ENCODE data around the gene SDK1.
"Not testable (repeated sequence)": the region's sequence is repeated elsewhere in the genome, so short reads cannot be mapped to it uniquely, and the experiment has no call there.

Gene SDK1

DNA sequence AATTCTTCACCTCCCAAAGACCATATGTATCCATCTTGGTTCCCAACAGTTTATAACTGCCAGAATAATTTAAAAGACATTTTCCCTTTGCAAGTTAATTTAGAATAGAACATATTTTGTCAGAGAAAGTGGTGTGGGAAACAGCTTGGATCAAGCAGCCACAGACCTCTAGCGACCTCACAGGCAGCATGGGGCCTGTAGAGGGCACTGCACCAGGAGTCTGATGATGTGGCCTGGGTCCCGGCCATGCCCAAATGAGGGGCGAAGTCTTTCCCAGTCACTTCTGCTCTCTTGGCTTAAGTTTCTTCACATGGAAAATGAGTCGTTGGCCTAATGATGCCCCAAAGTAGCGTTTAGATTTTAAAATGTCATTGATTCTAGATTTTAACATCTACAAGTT is 243.2 kb downstream of the SDK1 start:
- no peak for DNase-seq

DNA sequence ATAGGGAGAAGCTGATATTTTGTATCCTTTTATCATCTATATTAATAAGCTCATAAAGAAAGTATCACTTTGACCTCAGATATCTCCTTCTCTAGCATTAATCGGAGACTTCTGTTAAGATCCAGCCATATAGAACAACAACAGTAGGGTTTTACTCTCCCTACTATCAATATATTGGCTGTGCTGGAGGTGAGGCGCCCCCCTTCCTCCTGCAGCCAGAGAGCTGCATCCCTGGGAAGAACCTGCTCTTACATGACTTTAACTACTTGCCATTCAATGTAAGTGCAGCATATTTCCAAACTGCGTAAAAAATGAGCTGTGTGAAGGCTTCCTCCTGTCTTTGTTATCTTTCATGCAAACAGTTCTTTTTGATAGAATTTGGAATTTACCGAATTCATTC is 247.8 kb downstream of the SDK1 start:
- no peak for DNase-seq

DNA sequence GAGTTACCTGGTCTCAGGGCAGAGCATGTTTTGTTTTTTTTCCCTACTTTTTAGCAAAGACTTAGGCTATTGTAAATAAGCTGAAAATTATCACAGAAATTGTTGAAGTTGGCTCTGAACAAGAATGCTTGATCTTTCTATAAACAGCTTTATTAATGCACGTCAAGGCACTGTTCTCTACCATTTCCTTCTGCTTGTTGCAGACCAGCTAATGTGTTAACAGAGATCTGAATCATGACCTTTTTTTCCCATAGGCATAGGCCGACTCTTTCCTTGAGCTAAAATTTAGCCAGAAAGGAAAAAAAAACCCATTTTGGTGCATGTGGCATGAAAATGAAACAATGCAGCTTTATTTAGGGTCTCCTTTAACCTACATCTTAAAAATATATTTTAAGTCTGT is 248.5 kb downstream of the SDK1 start:
- no peak for DNase-seq

GRCh38 chr7:3551536-3551935 is 250.5 kb downstream of the SDK1 start:
- DNase-seq = no peak

GRCh38 chr7:3552499-3552898 is 251.4 kb downstream of the SDK1 start:
- DNase-seq = no peak

DNA sequence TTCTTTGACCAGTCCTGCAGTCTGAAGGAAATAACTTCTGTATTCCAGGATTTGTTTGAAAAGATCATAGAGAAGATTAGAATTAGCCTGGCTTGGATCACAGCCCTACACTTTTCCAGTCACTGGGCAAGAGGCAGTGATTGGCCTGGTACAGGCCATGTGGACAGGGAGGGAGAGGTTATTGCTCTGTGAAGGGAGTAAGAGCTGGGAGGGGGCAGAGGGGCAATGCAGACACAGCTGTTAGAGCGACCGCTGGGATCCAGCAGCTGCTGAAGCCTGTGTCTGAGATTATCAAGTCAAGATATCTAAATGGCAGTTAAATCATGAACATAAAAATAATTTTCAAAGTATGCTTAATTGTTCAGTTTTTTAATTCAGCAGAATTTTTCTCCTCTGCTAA is 257.3 kb downstream of the SDK1 start:
- DNase-seq = no peak

GRCh38 chr7:3559278-3559677 is 258.2 kb downstream of the SDK1 start:
- no peak for DNase-seq

DNA sequence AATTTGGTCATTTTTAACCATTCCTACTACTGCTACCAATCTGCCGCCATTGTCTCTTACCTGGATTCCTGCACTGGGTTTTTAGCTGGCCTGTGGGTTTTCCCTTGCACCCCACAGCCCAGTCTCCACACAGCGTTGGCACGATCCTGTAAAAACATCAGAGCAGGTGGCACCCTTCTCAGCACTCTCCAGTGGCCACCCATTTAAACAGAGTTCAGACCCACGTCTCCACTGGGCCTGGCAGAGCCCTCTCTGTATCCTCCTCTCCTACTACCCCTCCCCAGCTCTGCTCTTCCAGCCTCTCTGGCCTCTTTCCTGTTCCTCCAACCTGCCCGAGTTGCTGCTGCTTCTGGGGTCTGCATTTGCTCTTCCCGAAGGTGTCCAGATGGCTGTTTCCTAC is 259.4 kb downstream of the SDK1 start:
- DNase-seq = no peak

GRCh38 chr7:3561932-3562331 is 260.9 kb downstream of the SDK1 start:
- no peak for DNase-seq

GRCh38 chr7:3564231-3564630 is 263.2 kb downstream of the SDK1 start:
- no peak for DNase-seq

- DNase-seq = no peak
Observed at GRCh38 chr7:3568516-3568915, 267.5 kb downstream of the SDK1 start.

- no peak for DNase-seq
Observed at GRCh38 chr7:3569643-3570042, 268.6 kb downstream of the SDK1 start.

GRCh38 chr7:3573151-3573550 is 272.1 kb downstream of the SDK1 start:
- DNase-seq = no peak

DNA sequence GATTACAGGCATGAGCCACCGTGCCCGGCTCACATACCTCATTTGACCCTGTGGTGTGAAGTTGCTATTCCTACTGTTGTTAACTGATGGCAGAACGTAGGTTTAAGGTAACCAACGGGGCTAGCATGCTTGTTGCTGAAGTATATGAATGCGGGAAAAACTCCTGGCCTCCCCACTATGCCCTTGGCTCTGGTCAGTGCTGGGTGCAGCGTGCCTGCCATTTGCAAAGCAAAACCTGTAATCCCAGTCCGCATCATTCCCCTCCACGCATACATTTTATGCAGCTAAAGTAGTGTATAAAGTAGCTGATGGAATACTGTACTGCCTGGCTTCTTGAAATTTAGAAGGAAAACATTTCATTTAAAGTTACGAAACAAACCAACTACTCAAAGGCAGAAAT is 273.3 kb downstream of the SDK1 start:
- no peak for DNase-seq

GRCh38 chr7:3575753-3576531 is 274.9 kb downstream of the SDK1 start:
- no peak for DNase-seq

DNA sequence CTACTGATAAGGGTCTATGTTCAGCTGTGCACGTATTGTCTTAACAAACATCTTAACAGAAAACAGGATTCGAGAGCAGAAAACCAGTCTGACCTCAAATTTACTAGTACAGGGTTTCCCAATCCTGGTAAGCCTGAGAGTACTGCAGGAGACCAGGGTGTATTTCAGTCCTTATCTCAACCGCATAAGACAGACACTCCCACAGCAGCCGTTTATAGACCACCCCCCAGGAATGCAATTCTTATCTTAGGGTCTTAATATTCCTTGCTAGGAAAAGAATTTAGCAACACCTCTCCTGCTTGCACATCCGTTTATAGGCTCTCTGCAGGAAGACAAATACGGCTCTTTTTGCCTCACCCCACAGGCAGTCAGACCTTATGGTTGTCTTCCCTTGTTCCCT is 277.3 kb downstream of the SDK1 start:
- no peak for DNase-seq

DNA sequence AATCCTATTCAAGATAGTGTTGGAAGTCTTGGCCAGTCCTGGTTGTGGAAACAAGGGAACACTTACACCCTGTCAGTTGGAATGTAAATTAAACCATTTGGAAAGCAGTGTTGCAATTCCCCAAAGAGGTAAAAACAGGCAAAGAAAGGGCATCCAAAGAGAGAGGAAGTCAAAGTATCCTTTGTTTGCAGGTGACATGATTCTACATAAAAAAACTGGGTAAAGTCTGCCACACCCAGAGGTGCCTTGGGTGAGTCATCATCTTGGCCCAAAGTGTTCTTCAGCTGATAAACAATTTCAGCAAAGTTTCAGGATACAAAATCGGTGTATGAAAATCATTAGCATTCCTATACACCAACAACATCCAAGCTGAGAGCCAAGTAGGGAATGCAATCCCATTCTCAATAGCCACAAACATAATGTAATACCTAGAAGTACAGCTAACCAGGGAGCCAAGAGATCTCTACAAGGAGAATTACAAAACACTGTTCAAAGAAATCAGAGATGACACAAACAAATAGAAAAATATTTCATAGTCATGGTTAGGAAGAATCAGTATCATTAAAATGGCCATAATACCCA is 278.7 kb downstream of the SDK1 start:
- no peak for DNase-seq

DNA sequence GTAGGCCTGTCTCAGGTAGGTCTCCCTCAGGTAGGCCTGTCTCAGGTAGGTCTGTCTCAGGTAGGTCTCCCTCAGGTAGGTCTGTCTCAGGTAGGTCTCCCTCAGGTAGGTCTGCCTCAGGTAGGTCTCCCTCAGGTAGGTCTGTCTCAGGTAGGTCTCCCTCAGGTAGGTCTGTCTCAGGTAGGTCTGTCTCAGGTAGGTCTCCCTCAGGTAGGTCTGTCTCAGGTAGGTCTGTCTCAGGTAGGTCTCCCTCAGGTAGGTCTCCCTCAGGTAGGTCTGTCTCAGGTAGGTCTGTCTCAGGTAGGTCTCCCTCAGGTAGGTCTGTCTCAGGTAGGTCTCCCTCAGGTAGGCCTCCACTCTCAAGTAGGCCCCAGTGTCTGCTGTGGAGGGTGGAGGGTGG is 281.1 kb downstream of the SDK1 start:
- not testable (repeated sequence) for DNase-seq

DNA sequence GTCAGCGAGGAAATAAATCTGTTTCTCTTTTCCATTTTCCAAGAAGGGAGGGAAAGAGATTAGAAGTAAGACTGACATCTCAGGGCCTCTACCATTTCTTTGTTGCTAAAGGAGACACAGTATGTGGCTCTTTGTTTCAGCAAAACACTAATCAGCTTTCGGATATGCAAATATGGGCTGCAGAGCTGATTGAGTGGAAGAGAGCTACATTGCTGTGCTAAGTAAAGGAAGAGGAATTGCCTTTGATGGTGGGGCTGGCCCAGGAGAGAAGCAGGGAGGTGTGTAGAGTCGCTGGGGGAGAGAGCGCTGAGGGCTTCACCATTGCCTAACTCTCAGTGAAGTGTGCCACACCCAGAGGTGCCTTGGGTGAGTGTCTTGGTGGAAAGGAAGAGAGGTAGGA is 284.8 kb downstream of the SDK1 start:
- DNase-seq = no peak

GRCh38 chr7:3588341-3588740 is 287.3 kb downstream of the SDK1 start:
- DNase-seq = no peak

DNA sequence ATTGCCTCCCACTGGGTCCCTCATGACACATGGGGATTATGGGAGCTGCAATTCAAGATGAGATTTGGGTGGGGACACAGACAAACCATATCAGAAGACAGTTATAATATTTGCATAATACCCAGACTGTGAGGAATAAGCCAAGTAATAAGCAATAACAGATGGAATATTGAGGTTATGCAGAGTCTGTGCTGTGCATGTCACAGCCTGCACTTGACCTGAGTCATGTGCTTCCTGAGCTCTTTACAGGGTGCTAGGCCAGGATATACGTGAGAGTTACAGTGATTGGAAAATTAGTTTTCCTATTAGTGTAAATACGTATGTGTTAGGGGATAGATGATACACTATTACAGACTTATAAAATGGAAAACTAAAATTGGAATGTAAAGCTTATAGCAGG is 288.7 kb downstream of the SDK1 start:
- no peak for DNase-seq

DNA sequence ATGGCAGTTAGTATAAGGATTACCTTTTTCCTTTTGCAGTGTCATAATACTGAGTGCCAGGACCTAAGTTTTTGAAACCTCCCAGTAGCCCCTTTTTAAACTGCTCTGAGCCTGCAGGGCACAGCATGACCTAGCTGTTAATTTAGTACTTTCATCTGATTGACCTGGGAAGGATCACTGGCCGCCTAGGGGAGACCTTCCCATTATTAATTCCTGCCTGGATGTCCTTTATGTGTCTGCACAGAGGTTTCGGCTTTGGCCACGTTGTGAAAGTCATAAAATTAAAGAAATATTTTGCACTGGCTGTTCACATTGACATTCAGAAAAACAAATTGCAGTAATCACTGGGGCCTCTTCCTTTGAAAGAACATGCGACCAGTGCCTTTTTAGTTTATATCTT is 290.2 kb downstream of the SDK1 start:
- no peak for DNase-seq

- DNase-seq = no peak
Observed at GRCh38 chr7:3591944-3592343, 290.9 kb downstream of the SDK1 start.

- no peak for DNase-seq
Observed at GRCh38 chr7:3592401-3593134, 291.5 kb downstream of the SDK1 start.
